ENCODE results near the gene DOCK8. TPM values are rescaled to one million over a fixed set of nuclear protein-coding genes. Genes with fewer than 3 reads are reported as not detected.

The DOCK8 gene
- total RNA-seq, 2 experiments from 2014 or later = 110 to 114 TPM

DNA sequence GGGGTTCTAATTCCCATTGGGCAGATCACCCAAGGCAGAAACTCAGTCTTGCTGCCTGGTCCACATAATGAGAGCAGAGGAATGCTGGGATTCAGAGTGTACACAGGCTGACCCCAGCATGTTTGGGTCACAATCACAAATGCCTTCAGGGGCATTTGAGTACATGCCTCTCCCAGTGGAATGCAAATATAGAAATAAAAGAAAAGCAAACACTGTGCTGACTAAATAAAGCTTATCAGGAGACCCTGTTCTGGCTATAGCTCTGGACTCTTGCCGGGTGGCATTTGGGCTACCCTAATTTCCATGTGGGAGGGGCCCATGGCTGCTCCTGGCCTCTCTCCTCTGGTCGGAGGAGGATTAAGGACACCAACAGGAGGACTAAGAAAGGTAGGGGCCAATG, 121.4 kb downstream of the DOCK8 start:
- intact Hi-C loops (cut with micrococcal nuclease) = no loop called here
- peaks cover 46% of the 10 kb centered on the region for H3K36me3 Mint-ChIP-seq (ENCODE audit: low read depth)

DNA sequence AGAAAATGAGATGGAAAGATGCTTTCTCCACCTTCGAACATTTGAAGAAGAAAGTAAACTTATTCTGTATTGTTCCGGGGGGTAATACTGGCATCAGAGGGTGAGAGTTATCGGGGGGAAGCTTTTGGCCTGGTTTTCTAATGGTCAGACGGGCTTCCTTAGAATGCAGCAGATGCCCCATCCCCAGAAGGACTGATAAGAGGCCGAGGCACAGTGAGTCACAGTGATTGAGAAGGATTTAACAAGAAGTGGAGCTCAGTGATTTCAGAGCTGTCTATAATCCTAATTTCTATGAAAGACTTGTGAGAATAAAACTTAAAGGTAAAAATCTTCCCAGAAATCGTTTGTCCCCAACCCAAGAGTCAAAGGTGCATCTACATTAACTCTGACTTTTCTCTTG, 123.9 kb downstream of the DOCK8 start:
- DNase-seq = no peak
- Mint-ChIP-seq H3K9me3 (no peaks in the 10 kb centered on the region), H3K27ac (peak overlapping the region; percentile 41), H3K27me3 (ENCODE audit: low read depth) (no peaks in the 10 kb centered on the region), H3K4me3 (no peak overlapping the region), H3K36me3 (ENCODE audit: low read depth) (peaks cover 46% of the 10 kb centered on the region), H3K4me1 (ENCODE audit: low read depth) (peaks cover 7% of the 10 kb centered on the region)
- intact Hi-C loops (cut with micrococcal nuclease) = no loop called here
- CTCF ChIA-PET = no interaction called here

More for the DNA sequence above, 121.4 kb downstream of the DOCK8 start:
- Mint-ChIP-seq H3K4me3 (no peak overlapping the region), H3K9me3 (no peaks in the 10 kb centered on the region), H3K27me3 (ENCODE audit: low read depth) (no peaks in the 10 kb centered on the region), H3K27ac (no peak overlapping the region), H3K4me1 (ENCODE audit: low read depth) (peaks cover 7% of the 10 kb centered on the region)
- CTCF ChIA-PET = no interaction called here
- DNase-seq = no peak

DNA sequence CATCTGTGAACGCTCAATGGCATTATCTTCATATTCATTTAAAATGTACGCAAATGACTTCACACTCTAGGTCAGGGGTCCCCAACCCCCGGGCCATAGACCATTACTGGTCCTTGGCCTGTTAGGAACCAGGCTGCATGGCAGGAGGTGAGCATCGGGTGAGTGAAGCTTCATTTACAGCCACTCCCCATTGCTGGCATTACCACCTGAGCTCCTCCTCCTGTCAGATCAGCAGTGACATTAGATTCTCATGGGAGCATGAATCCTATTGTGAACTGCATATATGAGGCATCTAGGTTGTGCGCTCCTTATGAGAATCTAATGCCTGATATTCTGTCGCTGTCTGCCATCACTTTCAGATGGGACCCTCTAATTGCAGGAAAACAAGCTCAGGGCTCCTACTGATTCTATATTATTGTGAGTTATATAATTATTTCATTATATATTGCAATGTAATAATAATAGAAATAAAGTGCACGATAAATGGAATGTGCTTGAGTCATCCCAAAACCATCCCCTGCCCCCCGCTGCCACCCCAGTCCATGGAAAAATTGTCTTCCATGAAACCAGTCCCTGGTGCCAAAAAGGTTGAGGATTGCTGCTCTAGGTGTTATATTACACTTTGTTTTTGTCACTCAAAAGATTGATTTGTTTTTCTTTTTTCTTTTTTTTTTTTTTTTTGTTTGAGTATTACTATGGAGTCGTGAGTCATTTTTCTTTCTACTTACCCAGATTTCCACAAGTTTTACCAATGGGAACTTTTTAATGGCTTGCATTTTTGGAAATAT, 127.2 kb downstream of the DOCK8 start:
- Mint-ChIP-seq H3K27me3 (ENCODE audit: low read depth) (no peaks in the 10 kb centered on the region), H3K4me1 (ENCODE audit: low read depth) (no peaks in the 10 kb centered on the region), H3K36me3 (ENCODE audit: low read depth) (peaks cover 37% of the 10 kb centered on the region), H3K27ac (no peak overlapping the region), H3K9me3 (no peaks in the 10 kb centered on the region), H3K4me3 (no peak overlapping the region)
- CTCF ChIA-PET = no interaction called here
- DNase-seq = no peak
- intact Hi-C loops (cut with micrococcal nuclease) = no loop called here

DNA sequence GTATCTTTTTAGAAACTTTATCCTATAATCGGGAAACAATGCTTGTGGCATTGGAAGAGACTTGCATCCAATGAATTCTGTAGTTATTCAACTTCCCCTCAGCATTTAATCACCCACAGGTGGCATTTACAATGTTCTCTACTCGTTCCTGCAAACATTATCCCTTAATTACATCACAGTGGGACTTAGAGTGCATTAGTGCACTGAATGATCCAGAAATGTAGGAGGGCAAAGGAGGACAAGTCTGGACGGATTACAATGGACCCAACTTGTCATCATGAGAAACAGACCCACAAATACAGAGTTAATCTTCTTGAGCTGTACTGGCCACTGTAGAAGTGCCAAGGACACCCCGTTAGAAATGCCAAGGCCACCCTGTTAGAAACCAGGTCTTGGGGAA, 129.1 kb downstream of the DOCK8 start:
- Mint-ChIP-seq H3K27me3 (ENCODE audit: low read depth) (no peaks in the 10 kb centered on the region), H3K4me1 (ENCODE audit: low read depth) (peaks cover 4% of the 10 kb centered on the region), H3K4me3 (no peak overlapping the region), H3K36me3 (ENCODE audit: low read depth) (peaks cover 30% of the 10 kb centered on the region), H3K27ac (no peak overlapping the region), H3K9me3 (no peaks in the 10 kb centered on the region)
- intact Hi-C loops (cut with micrococcal nuclease) = no loop called here
- CTCF ChIA-PET = no interaction called here
- DNase-seq = no peak

DNA sequence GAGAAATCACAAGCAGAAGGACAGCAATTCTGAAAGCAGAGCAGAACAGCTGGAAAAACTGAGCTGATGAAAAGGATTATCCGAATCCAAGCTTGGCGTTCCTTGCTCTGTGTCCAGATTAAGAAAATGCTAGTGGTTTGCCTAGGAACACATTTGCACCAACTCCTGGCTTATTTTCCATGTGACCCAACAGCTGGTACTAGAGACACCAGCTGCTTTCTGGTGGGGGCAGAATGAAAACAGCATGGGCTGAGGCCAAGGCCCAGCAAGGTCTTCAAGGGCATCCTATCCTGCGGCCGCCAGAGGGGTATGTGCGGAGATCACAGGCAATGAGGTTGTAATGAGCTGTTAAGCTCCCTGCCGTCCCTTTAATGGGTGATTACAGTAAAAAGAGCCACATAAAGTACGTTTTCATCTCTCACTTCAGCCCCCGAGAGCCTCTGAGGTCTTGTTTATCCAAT, 131.5 kb downstream of the DOCK8 start:
- DNase-seq = no peak
- Mint-ChIP-seq H3K4me3 (no peak overlapping the region), H3K36me3 (ENCODE audit: low read depth) (peaks cover 31% of the 10 kb centered on the region), H3K9me3 (no peaks in the 10 kb centered on the region), H3K27me3 (ENCODE audit: low read depth) (no peaks in the 10 kb centered on the region), H3K27ac (no peak overlapping the region), H3K4me1 (ENCODE audit: low read depth) (peaks cover 18% of the 10 kb centered on the region)
- CTCF ChIA-PET = interaction anchor here (0.5 kb wide), 1 partner anchor 16 kb away, joined by 3 read pairs; no protein-coding TSS in a partner anchor
- intact Hi-C loops (cut with micrococcal nuclease) = loop anchor here (5.0 kb wide), 2 partner anchors 266 to 461 kb away; no protein-coding TSS in a partner anchor

DNA sequence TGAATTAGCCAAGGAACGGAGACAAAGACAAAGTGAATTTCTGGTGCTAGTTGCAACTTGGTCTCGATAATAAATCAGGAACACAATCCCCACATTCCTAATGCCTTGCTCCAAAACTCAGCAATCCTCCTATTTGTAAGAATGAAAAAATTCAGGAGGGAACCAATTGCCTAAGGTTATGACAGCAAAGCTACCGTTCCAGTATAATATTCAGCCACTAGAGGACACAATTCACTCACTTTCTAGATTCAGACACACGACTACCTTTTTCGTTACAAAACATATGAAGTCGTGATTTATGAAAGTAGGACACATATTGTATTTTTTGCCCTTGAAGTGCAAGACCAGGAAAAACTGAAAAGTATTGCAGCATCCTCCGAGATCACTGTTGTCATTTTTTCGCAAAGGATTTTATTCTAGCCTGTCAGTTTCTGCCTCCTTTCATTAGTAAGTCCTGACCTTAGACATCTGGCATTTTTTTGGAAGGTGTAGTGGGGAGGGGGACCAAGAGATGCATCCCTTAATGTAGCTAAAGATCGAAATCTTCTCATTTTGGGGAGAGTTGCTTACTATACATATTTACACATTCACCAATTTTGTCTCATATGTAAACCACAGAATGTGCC, 133.1 kb downstream of the DOCK8 start:
- Mint-ChIP-seq H3K9me3 (no peaks in the 10 kb centered on the region), H3K27me3 (ENCODE audit: low read depth) (no peaks in the 10 kb centered on the region), H3K4me1 (ENCODE audit: low read depth) (peaks cover 23% of the 10 kb centered on the region), H3K4me3 (no peak overlapping the region), H3K36me3 (ENCODE audit: low read depth) (peaks cover 28% of the 10 kb centered on the region), H3K27ac (no peak overlapping the region)
- DNase-seq = no peak
- CTCF ChIA-PET = interaction anchor here (0.5 kb wide), 1 partner anchor 131 kb away, joined by 3 read pairs; no protein-coding TSS in a partner anchor
- intact Hi-C loops (cut with micrococcal nuclease) = loop anchor here (5.0 kb wide), 2 partner anchors 265 to 460 kb away; no protein-coding TSS in a partner anchor

DNA sequence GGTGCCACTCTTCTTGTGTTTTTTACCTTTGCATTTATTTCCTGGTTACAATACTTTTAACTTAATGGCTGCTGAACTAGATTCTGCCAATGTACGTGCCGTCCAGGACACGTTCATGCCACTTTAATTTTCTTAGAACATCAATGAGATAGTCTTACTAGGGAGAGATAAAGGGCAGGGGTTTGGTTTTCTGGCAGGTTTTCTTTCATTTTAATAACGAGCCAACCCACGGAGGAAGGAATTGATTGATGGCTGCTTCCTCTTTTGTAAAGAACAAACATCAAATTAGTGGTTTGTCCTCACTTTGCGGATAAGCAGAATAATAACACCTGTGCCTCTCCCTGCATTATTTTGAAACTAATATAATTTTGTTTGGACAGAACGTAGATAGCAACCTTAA, 135.7 kb downstream of the DOCK8 start:
- Mint-ChIP-seq H3K27me3 (ENCODE audit: low read depth) (no peaks in the 10 kb centered on the region), H3K4me1 (ENCODE audit: low read depth) (peaks cover 27% of the 10 kb centered on the region), H3K4me3 (no peak overlapping the region), H3K9me3 (no peaks in the 10 kb centered on the region), H3K36me3 (ENCODE audit: low read depth) (peaks cover 17% of the 10 kb centered on the region), H3K27ac (peak overlapping the region; percentile 23)
- CTCF ChIA-PET = no interaction called here
- intact Hi-C loops (cut with micrococcal nuclease) = no loop called here
- DNase-seq = no peak

DNA sequence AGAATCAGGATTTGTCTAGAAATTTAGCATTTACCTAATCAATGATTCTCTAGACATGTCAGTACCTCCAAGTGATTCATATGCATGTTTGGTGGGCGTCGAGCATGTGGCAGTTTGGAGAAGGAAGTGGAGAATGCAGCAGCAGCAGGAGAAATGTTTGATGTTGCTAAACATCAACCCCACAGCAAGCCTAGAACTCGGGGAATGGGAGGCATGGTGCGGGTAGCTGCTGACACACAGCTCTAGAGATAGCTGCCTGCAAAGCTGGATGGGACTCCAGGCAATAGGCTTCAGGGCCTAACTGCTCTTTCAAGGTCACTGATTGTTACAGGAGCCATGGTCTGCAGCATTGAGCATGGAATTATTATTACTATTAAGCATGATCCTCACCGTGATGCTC, 137.3 kb downstream of the DOCK8 start:
- no peak for DNase-seq
- Mint-ChIP-seq H3K27ac (no peak overlapping the region), H3K36me3 (ENCODE audit: low read depth) (peaks cover 21% of the 10 kb centered on the region), H3K4me3 (no peak overlapping the region), H3K27me3 (ENCODE audit: low read depth) (no peaks in the 10 kb centered on the region), H3K9me3 (no peaks in the 10 kb centered on the region), H3K4me1 (ENCODE audit: low read depth) (peaks cover 31% of the 10 kb centered on the region)
- intact Hi-C loops (cut with micrococcal nuclease) = no loop called here
- CTCF ChIA-PET = interaction anchor here (1.0 kb wide), 1 partner anchor 9 kb away, joined by 3 read pairs; no protein-coding TSS in a partner anchor

DNA sequence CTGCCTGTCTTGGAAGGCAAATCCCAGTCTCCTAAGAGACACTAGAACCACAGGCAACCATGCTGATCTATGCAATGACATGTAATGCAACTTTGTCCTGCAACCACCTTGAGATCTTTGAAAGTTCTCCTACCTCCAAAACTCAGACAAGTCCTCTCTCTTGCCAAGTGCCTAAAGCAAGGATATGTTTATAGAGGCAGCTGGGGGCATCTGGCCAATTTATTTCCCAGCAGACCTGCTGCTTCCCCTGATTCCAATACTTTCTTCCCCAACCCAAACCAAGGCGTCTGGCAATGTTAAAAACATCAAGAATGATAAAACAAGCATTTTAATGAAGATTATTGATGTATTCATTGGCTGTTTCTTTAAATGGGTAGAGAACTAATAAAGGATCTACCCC, 138.4 kb downstream of the DOCK8 start:
- no peaks in the 10 kb centered on the region for H3K9me3 Mint-ChIP-seq
- H3K27ac Mint-ChIP-seq = no peak overlapping the region
- peaks cover 27% of the 10 kb centered on the region for H3K36me3 Mint-ChIP-seq (ENCODE audit: low read depth)
- peaks cover 28% of the 10 kb centered on the region for H3K4me1 Mint-ChIP-seq (ENCODE audit: low read depth)
- no peak for DNase-seq
- CTCF ChIA-PET = no interaction called here
- H3K27me3 Mint-ChIP-seq (ENCODE audit: low read depth) = no peaks in the 10 kb centered on the region
- H3K4me3 Mint-ChIP-seq = no peak overlapping the region
- intact Hi-C loops (cut with micrococcal nuclease) = no loop called here

DNA sequence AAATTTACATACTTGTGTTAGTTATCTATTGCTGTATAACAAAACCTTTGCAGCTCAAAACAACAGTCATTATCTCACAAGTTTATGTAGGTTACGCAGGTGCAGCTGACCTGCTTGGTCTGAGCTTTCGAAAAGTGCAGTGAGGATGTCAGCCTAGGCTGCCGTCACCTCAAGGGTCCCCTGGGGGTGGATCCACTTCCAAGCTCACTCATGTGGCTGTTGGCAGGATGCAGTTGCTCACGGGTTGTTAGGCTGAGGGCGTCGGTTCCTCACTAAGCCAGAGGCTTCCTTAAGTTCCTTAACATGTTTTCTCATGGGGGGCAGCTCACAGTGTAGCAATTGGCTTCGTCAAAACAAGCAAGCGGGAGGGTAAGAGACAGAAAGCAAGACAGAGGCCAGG, 139.8 kb downstream of the DOCK8 start:
- no peak for DNase-seq
- intact Hi-C loops (cut with micrococcal nuclease) = no loop called here
- Mint-ChIP-seq H3K4me3 (no peak overlapping the region), H3K36me3 (ENCODE audit: low read depth) (peaks cover 24% of the 10 kb centered on the region), H3K4me1 (ENCODE audit: low read depth) (peaks cover 24% of the 10 kb centered on the region), H3K27me3 (ENCODE audit: low read depth) (no peaks in the 10 kb centered on the region), H3K27ac (no peak overlapping the region), H3K9me3 (no peaks in the 10 kb centered on the region)
- CTCF ChIA-PET = no interaction called here

DNA sequence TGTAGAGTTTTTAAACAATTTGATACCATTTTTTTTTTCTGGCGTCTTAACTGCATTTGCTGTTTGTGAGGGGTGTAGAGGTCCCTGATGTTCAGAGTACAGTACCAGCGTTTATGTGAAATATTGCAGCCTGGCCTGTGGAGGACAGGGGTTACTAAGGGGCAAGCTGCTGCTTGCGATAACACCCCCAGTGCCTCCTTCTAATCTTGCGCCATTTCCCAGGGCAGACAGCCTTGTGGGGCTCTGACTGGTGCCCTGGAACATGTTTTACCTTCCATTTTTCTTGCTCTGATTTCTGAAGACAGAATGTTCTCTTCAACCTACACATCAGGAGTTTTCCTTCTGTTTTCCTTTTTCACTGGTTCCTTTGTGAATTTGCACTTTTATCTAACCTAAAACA, 142.9 kb downstream of the DOCK8 start:
- Mint-ChIP-seq H3K9me3 (no peaks in the 10 kb centered on the region), H3K4me1 (ENCODE audit: low read depth) (peaks cover 8% of the 10 kb centered on the region), H3K27me3 (ENCODE audit: low read depth) (no peaks in the 10 kb centered on the region), H3K4me3 (no peak overlapping the region), H3K36me3 (ENCODE audit: low read depth) (peaks cover 22% of the 10 kb centered on the region), H3K27ac (peak overlapping the region; percentile 47)
- CTCF ChIA-PET = no interaction called here
- intact Hi-C loops (cut with micrococcal nuclease) = no loop called here
- no peak for DNase-seq

DNA sequence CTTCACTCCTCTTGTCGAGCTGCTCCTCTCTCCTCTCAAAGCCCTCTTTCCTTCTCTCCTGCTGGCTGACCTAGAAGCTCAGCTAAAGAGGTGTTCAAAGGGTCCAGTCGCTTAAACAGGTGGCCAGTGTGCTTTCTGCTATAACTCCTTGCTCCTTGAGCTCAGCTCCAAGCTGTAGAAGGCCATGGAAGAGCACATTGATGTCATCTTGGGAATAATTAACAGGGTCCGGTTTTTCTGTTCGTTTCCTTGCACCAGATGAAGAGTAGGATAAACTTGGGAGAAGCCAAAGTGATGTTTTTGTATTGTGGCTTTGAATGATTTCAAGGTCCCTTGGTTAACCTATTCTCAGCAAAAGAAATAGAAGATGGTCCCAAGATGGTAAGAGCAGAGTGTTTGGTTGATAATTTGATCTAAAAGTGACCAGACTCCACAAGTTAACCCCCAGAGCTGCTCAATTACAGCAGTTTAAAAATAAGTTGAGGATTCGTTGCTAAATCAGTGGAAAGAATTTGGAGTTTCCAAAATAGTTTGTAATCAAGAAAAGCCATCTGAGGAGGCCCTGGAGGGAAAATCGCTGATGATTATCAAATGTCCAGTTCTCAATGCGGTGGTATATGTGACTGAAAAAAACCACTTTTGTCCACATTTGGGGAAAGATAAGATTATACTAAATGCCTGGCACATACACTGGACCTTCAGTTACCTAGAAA, 148.1 kb downstream of the DOCK8 start:
- Mint-ChIP-seq H3K27ac (no peak overlapping the region), H3K36me3 (ENCODE audit: low read depth) (peaks cover 16% of the 10 kb centered on the region), H3K27me3 (ENCODE audit: low read depth) (no peaks in the 10 kb centered on the region), H3K4me1 (ENCODE audit: low read depth) (peaks cover 2% of the 10 kb centered on the region), H3K9me3 (no peaks in the 10 kb centered on the region), H3K4me3 (no peak overlapping the region)
- CTCF ChIA-PET = interaction anchor here (0.6 to 0.7 kb wide), 2 partner anchors 11 to 534 kb away, joined by 3 read pairs; no protein-coding TSS in a partner anchor
- intact Hi-C loops (cut with micrococcal nuclease) = no loop called here
- DNase-seq = no peak

All from activated naive CD4-positive, alpha-beta T cell treated with anti-CD3 and anti-CD28 coated beads for 36 hours (primary cell).